Esophagus muscularis mucosa (tissue), 4 donors: ENCODE measurements around the gene AP2A1. TPM values are rescaled to one million over a fixed set of nuclear protein-coding genes. Genes with fewer than 3 reads are reported as not detected.

Source experiments
- DNase-seq: peaks from one replicate; pipeline ENCODE4 v3.0.0-alpha.2; 2017; ENCODE audit errors: extremely low spot score
- H3K27ac ChIP-seq, 4 donors: fragments of 200-600 bp; sonication (generic); replicated peaks in 1 of 4; 1 replicate in 3 of 4; 2 replicates in 1 of 4; pipeline ENCODE4 v1.5.1; 2016 to 2019; ENCODE audit warnings: mild to moderate bottlenecking in 1 of 4
- H3K27me3 ChIP-seq, 4 donors: fragments of 200-600 bp; sonication (generic); one replicate each; pipeline versions ENCODE4 v1.5.1 to v1.6.0; 2016 to 2019
- H3K36me3 ChIP-seq, 4 donors: fragments of 200-600 bp; sonication (generic); one replicate each; pipeline ENCODE4 v1.5.1; 2016 to 2019
- H3K4me1 ChIP-seq, 4 donors: fragments of 200-600 bp; sonication (generic); one replicate each; pipeline ENCODE4 v1.5.1; 2016 to 2019
- H3K4me3 ChIP-seq, 4 donors: fragments of 200-600 bp; sonication (generic); 1 replicate in 2 of 4; 2 replicates in 2 of 4; pipeline ENCODE4 v1.5.1; 2016 to 2019; ENCODE audit warnings: mild to moderate bottlenecking in 4 of 4, moderate library complexity in 1 of 4
- H3K9me3 ChIP-seq, 4 donors: fragments of 200-600 bp; sonication (generic); 1 replicate in 3 of 4; 2 replicates in 1 of 4; pipeline ENCODE4 v1.5.1; 2016 to 2019
- CTCF ChIP-seq, 3 experiments: fragments of 200-600 bp in 2 of 3; fragments of 450-650 bp in 1 of 3; sonication (generic) in 2 of 3; IDR thresholded peaks; one replicate each; pipeline ENCODE4 v1.5.1; 2017 to 2019; ENCODE audit warnings: antibody characterized with exemption in 3 of 3, mild to moderate bottlenecking in 2 of 3, moderate library complexity in 1 of 3
- EP300 ChIP-seq: sonication (generic); formaldehyde crosslinking; IDR thresholded peaks from one replicate; pipeline ENCODE4 v1.6.1; 2017; ENCODE audit warnings: antibody characterized with exemption
- POLR2A ChIP-seq: fragments of 450-650 bp; IDR thresholded peaks from one replicate; pipeline ENCODE4 v1.6.1; 2017; ENCODE audit warnings: antibody characterized with exemption, moderate library complexity, mild to moderate bottlenecking, low read depth
- POLR2AphosphoS5 ChIP-seq, 2 donors: sonication (generic); formaldehyde crosslinking; IDR thresholded peaks; one replicate each; pipeline ENCODE4 v1.6.1; 2017; ENCODE audit warnings: antibody characterized with exemption in 2 of 2
- WGBS: methylation state at CpG from one replicate; pipeline ENCODE4 v1.1.5; 2018; 5-methylcytosine and 5-hydroxymethylcytosine counted together
- intact Hi-C: fragments of 100-400 bp; cut with DNase I; formaldehyde crosslinking; loops from one replicate; pipeline ENCODE4 v1.15.1; 2023
- total RNA-seq, 4 donors: library from RNA; depleted of rRNA; stranded (reverse); fragments of >200 nt; gene quantifications; one replicate each; pipeline versions ENCODE4 v1.1.0 to v1.2.1, GENCODE V29; 2016

AP2A1 gene
- total RNA-seq, 4 donors from 2014 or later, result 56.9 to 114 (median 87.8) TPM

- intact Hi-C loops, result no loop called here
- TF ChIP-seq POLR2A (no peak), POLR2AphosphoS5 (IDR thresholded peaks at IDR 0.05) (no peak), EP300 (no peak), CTCF (IDR thresholded peaks at IDR 0.05) (no peak)
- H3K36me3 ChIP-seq, result no peaks in the 10 kb centered on the region
- H3K4me3 ChIP-seq, result no peak overlapping the region
- WGBS, result 84% methylated on average over 1 of the region's 1 CpG
- no peaks in the 10 kb centered on the region for H3K27me3 ChIP-seq
- peaks cover 0 to 10% (median 8%) of the 10 kb centered on the region in 4 donors for H3K9me3 ChIP-seq
- H3K27ac ChIP-seq, result no peak overlapping the region
- H3K4me1 ChIP-seq, result no peaks in the 10 kb centered on the region
- DNase-seq, result no peak
These were observed 14.1 kb upstream of the AP2A1 start for GRCh38 chr19:49752701-49753100.

GRCh38 chr19:49755956-49756355 is 10.8 kb upstream of the AP2A1 start:
- Histone ChIP-seq H3K36me3 (no peaks in the 10 kb centered on the region), H3K27me3 (peaks cover 0 to 6% (median 0%) of the 10 kb centered on the region in 4 donors), H3K27ac (no peak overlapping the region), H3K9me3 (peaks cover 0 to 10% (median 8%) of the 10 kb centered on the region in 4 donors), H3K4me1 (no peaks in the 10 kb centered on the region), H3K4me3 (no peak overlapping the region)
- intact Hi-C loops, result no loop called here
- no peak for TF ChIP-seq POLR2A
- TF ChIP-seq CTCF (IDR thresholded peaks at IDR 0.05), result no peak
- TF ChIP-seq EP300, result no peak
- TF ChIP-seq POLR2AphosphoS5 (IDR thresholded peaks at IDR 0.05), result no peak
- DNase-seq, result no peak
- WGBS, result 93% methylated on average over 3 of the region's 3 CpGs

- no peak overlapping the region for H3K27ac ChIP-seq
- H3K4me3 ChIP-seq, result no peak overlapping the region
- peaks cover 0 to 6% (median 0%) of the 10 kb centered on the region in 4 donors for H3K27me3 ChIP-seq
- no peaks in the 10 kb centered on the region for H3K36me3 ChIP-seq
- WGBS, result 41% methylated on average over 4 of the region's 7 CpGs
- H3K4me1 ChIP-seq, result peaks cover 0 to 3% (median 0%) of the 10 kb centered on the region in 4 donors
- H3K9me3 ChIP-seq, result peaks cover 0 to 10% (median 8%) of the 10 kb centered on the region in 4 donors
- TF ChIP-seq POLR2A (no peak), EP300 (no peak), POLR2AphosphoS5 (IDR thresholded peaks at IDR 0.05) (no peak), CTCF (IDR thresholded peaks at IDR 0.05) (no peak)
- no peak for DNase-seq
- intact Hi-C loops, result no loop called here
These were observed 8.5 kb upstream of the AP2A1 start for GRCh38 chr19:49758292-49758691.

GRCh38 chr19:49761249-49761624 is 5.6 kb upstream of the AP2A1 start:
- TF ChIP-seq POLR2A (no peak), POLR2AphosphoS5 (IDR thresholded peaks at IDR 0.05) (no peak), CTCF (IDR thresholded peaks at IDR 0.05) (no peak), EP300 (no peak)
- Histone ChIP-seq H3K36me3 (no peaks in the 10 kb centered on the region), H3K9me3 (peaks cover 0 to under 1% (median under 1%) of the 10 kb centered on the region in 4 donors), H3K27ac (peak overlapping the region; percentile 31 to 53 (median 45)), H3K27me3 (peaks cover 0 to 6% (median 0%) of the 10 kb centered on the region in 4 donors), H3K4me1 (peaks cover 10 to 13% (median 11%) of the 10 kb centered on the region in 4 donors), H3K4me3 (no peak overlapping the region)
- 100% methylated on average over 1 of the region's 1 CpG for WGBS
- DNase-seq, result no peak
- intact Hi-C loops, result no loop called here

- intact Hi-C loops, result no loop called here
- Histone ChIP-seq H3K36me3 (no peaks in the 10 kb centered on the region), H3K27me3 (peaks cover 0 to 6% (median 0%) of the 10 kb centered on the region in 4 donors), H3K4me1 (peaks cover 10 to 13% (median 11%) of the 10 kb centered on the region in 4 donors), H3K27ac (peak overlapping the region; percentile 31 to 53 (median 45)), H3K9me3 (no peaks in the 10 kb centered on the region), H3K4me3 (no peak overlapping the region)
- WGBS, result 70% methylated on average over 16 of the region's 16 CpGs
- DNase-seq, result no peak
- TF ChIP-seq POLR2A, result no peak
- no peak for TF ChIP-seq POLR2AphosphoS5 (IDR thresholded peaks at IDR 0.05)
- TF ChIP-seq EP300, result no peak
- TF ChIP-seq CTCF (IDR thresholded peaks at IDR 0.05), result peak in 1 of 3 experiments; percentile 15
These were observed 5.0 kb upstream of the AP2A1 start for GRCh38 chr19:49761625-49762311.
